ENCODE data around the gene OSBPL9.

The OSBPL9 gene

DNA sequence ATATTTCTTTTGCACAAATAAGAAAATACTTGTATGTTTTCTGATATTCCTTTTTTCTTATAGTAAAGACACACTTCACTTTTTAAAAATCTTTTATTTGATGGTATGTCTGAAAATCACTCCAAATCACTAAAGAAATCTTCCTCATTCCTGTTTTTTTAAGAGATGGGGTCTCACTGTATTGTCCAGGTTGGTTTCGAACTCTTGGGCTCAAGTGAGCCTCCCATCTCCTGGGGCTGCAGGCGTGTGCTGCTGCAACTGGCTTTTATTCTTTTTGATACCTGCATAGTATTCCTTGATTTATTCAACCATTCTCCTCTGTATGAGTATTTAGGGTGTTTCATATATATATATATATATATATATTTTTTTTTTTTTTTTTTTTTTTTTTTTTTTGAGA is 88.1 kb downstream of the OSBPL9 start:
- TF ChIP-seq, protein P1, sequence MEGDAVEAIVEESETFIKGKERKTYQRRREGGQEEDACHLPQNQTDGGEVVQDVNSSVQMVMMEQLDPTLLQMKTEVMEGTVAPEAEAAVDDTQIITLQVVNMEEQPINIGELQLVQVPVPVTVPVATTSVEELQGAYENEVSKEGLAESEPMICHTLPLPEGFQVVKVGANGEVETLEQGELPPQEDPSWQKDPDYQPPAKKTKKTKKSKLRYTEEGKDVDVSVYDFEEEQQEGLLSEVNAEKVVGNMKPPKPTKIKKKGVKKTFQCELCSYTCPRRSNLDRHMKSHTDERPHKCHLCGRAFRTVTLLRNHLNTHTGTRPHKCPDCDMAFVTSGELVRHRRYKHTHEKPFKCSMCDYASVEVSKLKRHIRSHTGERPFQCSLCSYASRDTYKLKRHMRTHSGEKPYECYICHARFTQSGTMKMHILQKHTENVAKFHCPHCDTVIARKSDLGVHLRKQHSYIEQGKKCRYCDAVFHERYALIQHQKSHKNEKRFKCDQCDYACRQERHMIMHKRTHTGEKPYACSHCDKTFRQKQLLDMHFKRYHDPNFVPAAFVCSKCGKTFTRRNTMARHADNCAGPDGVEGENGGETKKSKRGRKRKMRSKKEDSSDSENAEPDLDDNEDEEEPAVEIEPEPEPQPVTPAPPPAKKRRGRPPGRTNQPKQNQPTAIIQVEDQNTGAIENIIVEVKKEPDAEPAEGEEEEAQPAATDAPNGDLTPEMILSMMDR (IDR thresholded peaks at IDR 0.05): no peak

- TF ChIP-seq, protein P1 (IDR thresholded peaks at IDR 0.05): no peak
Observed at GRCh38 chr1:51708911-51709760, 92.2 kb downstream of the OSBPL9 start.

GRCh38 chr1:51709951-51710350 is 93.1 kb downstream of the OSBPL9 start:
- TF ChIP-seq, protein P1 (IDR thresholded peaks at IDR 0.05): no peak

DNA sequence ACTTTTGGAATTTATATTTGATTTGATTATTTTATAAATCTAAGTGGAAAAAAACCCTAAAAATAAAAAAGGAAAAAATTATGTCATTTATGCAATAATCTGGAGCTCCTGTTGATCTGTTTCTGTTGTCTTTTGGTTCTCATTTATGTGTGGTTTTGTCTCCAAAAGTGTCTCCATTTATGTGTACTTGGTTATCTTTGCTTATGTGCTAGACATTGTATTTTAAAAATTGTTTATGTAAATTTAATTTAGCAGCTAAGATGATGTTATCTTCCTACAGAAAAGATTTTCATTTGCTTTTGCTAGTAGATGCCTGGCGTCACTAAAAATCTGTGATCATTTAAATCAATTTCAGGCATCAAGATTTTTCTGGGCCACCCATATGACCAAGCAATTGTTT is 95.7 kb downstream of the OSBPL9 start:
- TF ChIP-seq, protein P1 (IDR thresholded peaks at IDR 0.05): no peak

GRCh38 chr1:51714374-51715019 is 97.6 kb downstream of the OSBPL9 start:
- TF ChIP-seq, protein P1 (IDR thresholded peaks at IDR 0.05): no peak

- TF ChIP-seq, protein P1 (IDR thresholded peaks at IDR 0.05): no peak
Observed at GRCh38 chr1:51715369-51715768, 98.5 kb downstream of the OSBPL9 start.

- TF ChIP-seq, protein P1 (IDR thresholded peaks at IDR 0.05): no peak
Observed at GRCh38 chr1:51716746-51717145, 99.9 kb downstream of the OSBPL9 start.
